NT2/D1 (cell line): ENCODE results near the gene ABCB11.

ENCODE experiments used
- DNase-seq: peaks from one replicate; pipeline ENCODE4 v3.0.0-alpha.2; 2011; ENCODE audit warnings: low read depth, low spot score
- H3K27me3 ChIP-seq: 2 replicates; pipeline ENCODE4 v1.6.0; 2011; ENCODE audit warnings: mild to moderate bottlenecking; ENCODE audit not compliant: insufficient read length, insufficient read depth
- H3K36me3 ChIP-seq: 2 replicates; pipeline ENCODE4 v1.6.1; 2011; ENCODE audit warnings: mild to moderate bottlenecking, low read length, mixed read lengths; ENCODE audit not compliant: insufficient read depth, insufficient read length
- H3K4me1 ChIP-seq: 2 replicates; pipeline ENCODE4 v1.5.1; 2011; ENCODE audit not compliant: insufficient read depth, insufficient read length
- H3K4me3 ChIP-seq: 2 replicates; pipeline ENCODE4 v1.5.1; 2011; ENCODE audit warnings: low read depth; ENCODE audit not compliant: insufficient read length
- H3K9ac ChIP-seq: 2 replicates; pipeline ENCODE4 v1.6.0; 2011; ENCODE audit warnings: low read depth; ENCODE audit not compliant: insufficient read length
- H3K9me3 ChIP-seq: 2 replicates; pipeline ENCODE4 v1.5.1; 2011; ENCODE audit warnings: mild to moderate bottlenecking, low read length; ENCODE audit not compliant: insufficient read depth
- SUZ12 ChIP-seq: IDR thresholded peaks from 2 replicates; pipeline ENCODE4 v1.6.1; 2011; ENCODE audit not compliant: insufficient read length, insufficient read depth; ENCODE audit errors: extremely low read depth
- YY1 ChIP-seq: IDR thresholded peaks from 2 replicates; pipeline ENCODE4 v1.6.1; 2011; ENCODE audit not compliant: insufficient read length, insufficient read depth
- ZNF274 ChIP-seq: IDR thresholded peaks from 2 replicates; pipeline ENCODE4 v1.6.1; 2011; ENCODE audit warnings: mild to moderate bottlenecking, low read depth, low read length

Gene ABCB11

DNA sequence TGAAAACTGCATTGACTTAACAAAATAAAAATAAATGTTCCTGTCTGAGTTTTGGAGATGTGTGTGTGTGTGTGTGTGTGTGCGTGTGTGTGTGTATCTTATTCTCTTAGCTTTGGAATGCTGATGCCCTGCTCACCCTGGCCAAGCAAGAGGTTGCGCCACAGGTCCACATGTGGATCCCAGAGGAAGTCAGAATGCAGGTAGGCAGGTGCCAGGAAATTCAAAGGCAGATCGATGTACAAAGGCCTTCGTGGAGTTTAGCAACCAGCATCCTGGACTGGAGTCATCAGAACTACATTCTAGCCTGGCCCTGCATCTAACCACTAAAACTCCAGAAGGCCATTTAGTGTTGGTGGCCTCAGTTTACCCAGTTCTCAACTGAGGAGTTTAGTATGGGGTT, 117.6 kb downstream of the ABCB11 start:
- Histone ChIP-seq H3K27me3 (no peaks in the 10 kb centered on the region), H3K9ac (no peak overlapping the region), H3K4me3 (no peak overlapping the region), H3K9me3 (peaks cover 14% of the 10 kb centered on the region), H3K36me3 (no peaks in the 10 kb centered on the region), H3K4me1 (no peaks in the 10 kb centered on the region)
- TF ChIP-seq SUZ12 (no peak), YY1 (no peak), ZNF274 (no peak)
- DNase-seq: no peak

DNA sequence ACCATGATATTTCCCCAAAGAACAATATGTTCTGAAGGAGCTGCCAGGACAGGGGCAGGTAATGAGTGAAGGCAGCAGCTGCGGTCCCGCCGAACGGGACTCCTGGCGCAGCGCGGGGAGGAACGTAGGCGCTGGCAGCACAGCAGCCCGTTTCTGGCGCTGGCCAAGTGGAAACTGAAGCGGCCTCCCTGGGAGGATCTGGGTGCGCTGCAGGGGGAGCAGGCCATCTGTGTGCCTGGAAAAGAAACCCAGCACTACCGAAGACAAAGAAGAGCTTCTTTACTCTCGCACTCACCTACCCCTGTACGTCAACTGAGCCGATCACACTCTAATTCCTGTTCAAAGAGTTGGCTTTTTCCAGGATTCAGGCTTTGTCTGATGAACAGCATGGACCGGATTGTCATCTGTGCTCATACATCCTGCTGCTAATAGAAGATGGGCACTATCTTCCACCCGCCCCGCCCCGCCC, 118.2 kb downstream of the ABCB11 start:
- no peak overlapping the region for H3K4me3 ChIP-seq

DNA sequence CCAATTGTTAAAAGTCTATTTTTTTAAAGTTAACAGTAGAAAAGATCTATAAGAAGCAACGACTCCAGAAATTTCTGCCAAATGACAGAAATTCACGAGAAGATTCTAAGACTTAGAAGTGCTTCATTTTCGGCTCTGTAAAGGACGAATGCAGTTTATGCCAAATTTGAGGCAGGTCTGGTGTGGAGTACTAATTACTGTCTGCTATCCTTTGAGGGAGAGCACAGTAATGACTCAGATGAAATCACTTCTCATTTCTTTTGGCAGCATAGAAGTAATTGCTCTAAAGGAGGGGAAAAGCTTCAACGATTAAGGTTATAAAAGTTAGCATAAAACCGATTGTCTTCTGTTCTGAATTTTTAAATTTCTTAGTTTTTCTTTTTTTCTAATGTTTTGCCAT, 118.7 kb downstream of the ABCB11 start:
- peaks cover 3% of the 10 kb centered on the region for H3K4me1 ChIP-seq
- H3K9me3 ChIP-seq: peaks cover 14% of the 10 kb centered on the region
- H3K4me3 ChIP-seq: no peak overlapping the region
- no peak for TF ChIP-seq SUZ12
- TF ChIP-seq ZNF274: no peak
- H3K9ac ChIP-seq: no peak overlapping the region
- no peaks in the 10 kb centered on the region for H3K36me3 ChIP-seq
- H3K27me3 ChIP-seq: no peaks in the 10 kb centered on the region
- DNase-seq: no peak

More for the DNA sequence above, 118.2 kb downstream of the ABCB11 start:
- Histone ChIP-seq H3K4me1 (no peaks in the 10 kb centered on the region), H3K9ac (no peak overlapping the region), H3K36me3 (no peaks in the 10 kb centered on the region), H3K27me3 (no peaks in the 10 kb centered on the region), H3K9me3 (peaks cover 14% of the 10 kb centered on the region)
- DNase-seq: no peak
- TF ChIP-seq YY1 (no peak), SUZ12 (no peak), ZNF274 (no peak)

DNA sequence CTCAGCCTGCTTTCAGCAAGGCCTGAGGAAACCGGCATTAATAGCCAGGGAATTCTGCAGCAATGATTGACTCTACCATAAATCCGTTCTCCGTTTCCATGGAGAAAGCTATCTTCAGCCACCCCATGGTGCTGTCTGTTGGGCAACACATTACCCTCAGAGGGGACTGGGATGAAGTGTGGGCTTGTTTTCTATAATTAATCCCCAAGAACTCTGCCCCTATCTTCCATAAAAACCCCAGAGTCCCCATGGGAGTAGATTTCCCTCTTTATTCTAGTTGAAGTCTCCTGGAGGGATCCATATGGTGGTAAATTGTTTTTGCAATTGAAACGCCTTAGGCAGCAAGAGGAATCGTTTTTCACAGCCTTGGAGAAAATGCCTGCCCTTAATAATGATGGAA, 120.8 kb downstream of the ABCB11 start:
- Histone ChIP-seq H3K4me3 (no peak overlapping the region), H3K27me3 (no peaks in the 10 kb centered on the region), H3K4me1 (peaks cover 3% of the 10 kb centered on the region), H3K9ac (no peak overlapping the region), H3K9me3 (no peaks in the 10 kb centered on the region; the same call in 1 of the 2 replicates), H3K36me3 (no peaks in the 10 kb centered on the region)
- DNase-seq: no peak
- no peak for TF ChIP-seq YY1
- TF ChIP-seq ZNF274: no peak
- no peak for TF ChIP-seq SUZ12

DNA sequence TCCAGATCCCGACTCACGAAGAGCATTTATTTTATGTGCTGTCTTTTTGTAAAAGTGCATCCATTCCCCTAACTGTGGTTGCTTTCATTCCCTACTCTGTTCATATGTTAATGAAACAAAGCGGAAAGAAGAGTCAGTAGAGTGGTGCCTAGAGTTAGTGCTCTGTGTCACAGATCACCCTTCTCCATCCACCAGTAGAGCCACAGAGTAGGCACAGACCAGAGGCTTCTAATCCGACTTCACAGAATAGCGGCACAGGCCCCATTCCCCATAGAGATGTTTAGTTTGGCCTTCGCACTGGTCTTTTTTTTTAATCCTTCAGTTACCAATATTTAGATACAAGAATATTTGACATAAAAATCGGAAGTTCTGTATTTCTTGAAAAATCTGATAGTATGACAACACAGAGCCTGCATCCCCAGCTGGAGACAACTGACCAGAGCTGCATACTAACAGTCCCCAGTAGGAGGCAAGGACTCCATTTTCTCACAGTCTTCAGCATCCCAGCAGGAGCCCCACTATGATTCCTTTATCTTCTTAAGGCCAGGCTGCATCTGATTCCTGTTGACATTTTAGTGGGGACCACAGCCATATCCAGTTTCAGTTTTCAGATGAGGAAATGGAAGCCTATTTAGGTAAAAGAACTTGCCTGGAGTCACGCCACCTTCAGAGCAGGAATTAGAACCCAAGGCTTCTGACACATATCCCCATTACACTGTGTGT, 123.0 kb downstream of the ABCB11 start:
- TF ChIP-seq ZNF274: no peak
- no peaks in the 10 kb centered on the region for H3K27me3 ChIP-seq

DNA sequence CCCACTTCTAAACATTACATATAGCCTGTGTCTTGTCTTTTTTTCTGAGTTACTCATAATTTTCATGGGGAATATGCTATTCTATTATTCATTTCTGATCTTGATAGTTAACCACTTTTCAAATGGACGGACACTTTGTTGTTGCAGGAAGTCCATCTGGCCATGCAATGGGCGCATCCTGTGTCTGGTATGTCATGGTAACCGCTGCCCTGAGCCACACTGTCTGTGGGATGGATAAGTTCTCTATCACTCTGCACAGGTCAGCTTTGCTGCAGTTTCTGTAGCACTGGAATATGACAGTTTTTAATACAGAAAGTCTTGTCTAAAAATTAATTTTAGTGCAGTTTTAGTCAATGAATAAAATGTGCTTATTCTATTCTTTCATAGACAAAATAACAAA, 126.8 kb downstream of the ABCB11 start:
- TF ChIP-seq YY1 (no peak), SUZ12 (no peak), ZNF274 (no peak)
- H3K4me3 ChIP-seq: no peak overlapping the region
- no peaks in the 10 kb centered on the region for H3K36me3 ChIP-seq
- H3K4me1 ChIP-seq: peaks cover 3% of the 10 kb centered on the region
- no peak for DNase-seq
- H3K27me3 ChIP-seq: no peaks in the 10 kb centered on the region
- no peaks in the 10 kb centered on the region for H3K9me3 ChIP-seq
- no peak overlapping the region for H3K9ac ChIP-seq

More for the DNA sequence above, 123.0 kb downstream of the ABCB11 start:
- no peak overlapping the region for H3K9ac ChIP-seq
- peaks cover 3% of the 10 kb centered on the region for H3K4me1 ChIP-seq
- no peak for DNase-seq
- no peaks in the 10 kb centered on the region for H3K36me3 ChIP-seq
- no peak overlapping the region for H3K4me3 ChIP-seq
- no peaks in the 10 kb centered on the region for H3K9me3 ChIP-seq

DNA sequence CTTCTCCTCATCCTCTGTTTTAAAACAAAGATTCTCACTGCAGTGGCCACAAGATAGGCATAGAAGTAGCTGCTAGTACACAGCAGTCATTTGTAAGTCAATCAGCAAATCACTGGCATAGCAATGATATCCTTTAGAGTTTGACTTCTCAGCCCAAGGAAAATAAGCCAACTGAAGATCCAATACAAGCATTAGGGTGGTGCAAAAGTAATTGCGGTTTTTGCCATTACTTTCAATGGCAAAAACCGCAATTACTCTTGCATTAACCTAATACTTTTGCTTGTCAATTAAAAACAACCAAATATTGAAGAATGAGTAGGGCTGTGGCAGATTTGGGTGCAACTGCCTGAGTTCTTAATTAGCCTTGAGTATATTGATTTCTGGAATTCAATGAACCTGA, 127.2 kb downstream of the ABCB11 start:
- TF ChIP-seq SUZ12 (no peak), ZNF274 (no peak), YY1 (no peak)
- Histone ChIP-seq H3K36me3 (no peaks in the 10 kb centered on the region), H3K9me3 (no peaks in the 10 kb centered on the region), H3K4me3 (no peak overlapping the region), H3K9ac (no peak overlapping the region), H3K27me3 (no peaks in the 10 kb centered on the region), H3K4me1 (peaks cover 3% of the 10 kb centered on the region)
- DNase-seq: no peak

DNA sequence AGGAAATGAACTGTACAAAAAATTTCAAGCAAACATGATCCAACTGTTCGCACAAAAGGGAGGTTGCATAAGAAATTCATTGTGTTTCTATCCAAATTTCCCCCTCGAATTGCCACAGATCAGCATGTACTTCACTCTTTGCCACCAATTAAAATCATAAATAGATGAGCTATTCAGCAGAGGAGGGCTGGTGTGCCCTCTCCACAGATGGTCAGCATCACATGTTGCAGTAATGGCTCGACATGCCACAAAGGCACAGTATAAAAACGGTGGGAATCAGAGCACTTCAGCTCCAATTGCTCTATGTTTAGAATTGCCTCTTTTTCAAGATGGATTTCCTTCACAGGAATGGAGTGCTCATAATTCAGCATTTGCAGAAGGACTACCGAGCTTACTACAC, 130.1 kb downstream of the ABCB11 start, which contains the start of gene G6PC2:
TSS of gene G6PC2 (plus strand) at position 289 of the 400 bp plus-strand sequence. CDS start at position 330, 41 bp downstream.
- H3K36me3 ChIP-seq: no peaks in the 10 kb centered on the region
- no peak within 1 kb of the TSS for H3K4me3 ChIP-seq
- H3K9ac ChIP-seq: no peak within 1 kb of the TSS
- no peaks in the 10 kb centered on the region for H3K27me3 ChIP-seq
- H3K9me3 ChIP-seq: no peaks in the 10 kb centered on the region
- H3K4me1 ChIP-seq: no peaks in the 10 kb centered on the region
- DNase-seq: no peak
- no peak for TF ChIP-seq YY1
